IMR-90 (cell line): ENCODE data around the gene HYDIN. TPM values are rescaled to one million over a fixed set of nuclear protein-coding genes. Genes with fewer than 3 reads are reported as not detected.
A peak's percentile ranks its signal among the peaks of the same experiment; 100 is the strongest.

ENCODE experiments used
- ATAC-seq: fragments of 200-7000 bp; cut with Tn5 transposase; 2 replicates; pipeline ENCODE4 v1.9.1; 2020; ENCODE audit warnings: low read depth, mild to moderate bottlenecking, moderate library complexity
- BruUV-seq: library from RNA; stranded (reverse); fragments of 400-500 nt; replicated peaks from 2 replicates; lab custom pipeline; 2021; lab: Mats Ljungman, UMichigan
- CTCF ChIA-PET: fragments of 300-600 bp; formaldehyde crosslinking; extraction: SDS; loops from one replicate; lab custom pipeline; 2021; ENCODE audit warnings: antibody characterized with exemption; lab: Yijun Ruan, JAX
- POLR2A ChIA-PET: fragments of 300-600 bp; sonication (Branson Sonifier 250); formaldehyde crosslinking; loops from one replicate; lab custom pipeline; 2022; ENCODE audit warnings: antibody characterized with exemption; ENCODE audit not compliant: unreplicated experiment; lab: Charles Lee
- DNase-seq: peaks from one replicate; pipeline ENCODE4 v3.0.0; 2013
- H2AFZ ChIP-seq: replicated peaks from 2 replicates; pipeline ENCODE3; 2013; ENCODE audit warnings: low read length, mild to moderate bottlenecking; ENCODE audit not compliant: poor library complexity
- H2AK5ac ChIP-seq: 2 replicates; pipeline ENCODE4 v1.6.1; 2013; ENCODE audit warnings: low read depth, low read length, inconsistent platforms
- H2AK9ac ChIP-seq: replicated peaks from 2 replicates; pipeline ENCODE3; 2013; ENCODE audit warnings: mild to moderate bottlenecking, low read depth, low read length, moderate library complexity; ENCODE audit not compliant: poor library complexity
- H2BK120ac ChIP-seq: 2 replicates; pipeline ENCODE4 v1.6.1; 2013; ENCODE audit warnings: low read depth, low read length, inconsistent platforms
- H2BK15ac ChIP-seq: 3 replicates; pipeline ENCODE4 v1.6.1; 2013; ENCODE audit warnings: low read depth, low read length, inconsistent platforms
- H2BK20ac ChIP-seq: 2 replicates; pipeline ENCODE4 v1.6.1; 2013; ENCODE audit warnings: low read depth, mild to moderate bottlenecking, inconsistent platforms, low read length, moderate library complexity
- H2BK5ac ChIP-seq: 2 replicates; pipeline ENCODE4 v1.6.1; 2013; ENCODE audit warnings: mild to moderate bottlenecking, low read depth, low read length, inconsistent platforms; ENCODE audit not compliant: poor library complexity, severe bottlenecking
- H3K14ac ChIP-seq: replicated peaks from 2 replicates; pipeline ENCODE4 v1.6.1; 2013; ENCODE audit warnings: low read depth, low read length, inconsistent platforms
- H3K18ac ChIP-seq: 2 replicates; pipeline ENCODE4 v1.6.1; 2013; ENCODE audit warnings: low read depth, low read length, control low read depth
- H3K23ac ChIP-seq: 2 replicates; pipeline ENCODE4 v1.6.1; 2013; ENCODE audit warnings: low read depth, low read length, inconsistent platforms
- H3K27ac ChIP-seq: 2 replicates; pipeline ENCODE4 v1.5.1; 2013; ENCODE audit warnings: mild to moderate bottlenecking, control low read depth, low read length; ENCODE audit not compliant: insufficient read depth
- H3K27me3 ChIP-seq: 2 replicates; pipeline ENCODE4 v1.6.1; 2013; ENCODE audit warnings: low read length; ENCODE audit not compliant: control insufficient read depth, insufficient read depth
- H3K36me3 ChIP-seq: 2 replicates; pipeline ENCODE4 v1.6.1; 2013; ENCODE audit warnings: low read length, mixed read lengths; ENCODE audit not compliant: control insufficient read depth, insufficient read depth
- H3K4ac ChIP-seq: 2 replicates; pipeline ENCODE4 v1.6.1; 2013; ENCODE audit warnings: low read depth, low read length, inconsistent platforms
- H3K4me1 ChIP-seq: 2 replicates; pipeline ENCODE4 v1.6.1; 2013; ENCODE audit warnings: low read length, mixed read lengths; ENCODE audit not compliant: control insufficient read depth, insufficient read depth
- H3K4me2 ChIP-seq: 2 replicates; pipeline ENCODE4 v1.6.1; 2013; ENCODE audit warnings: low read depth, mild to moderate bottlenecking, control low read depth, low read length, moderate library complexity
- H3K4me3 ChIP-seq: 2 replicates; pipeline ENCODE4 v1.5.1; 2013; ENCODE audit warnings: low read depth, mild to moderate bottlenecking, control low read depth, low read length, moderate library complexity; ENCODE audit not compliant: insufficient read depth
- H3K56ac ChIP-seq: 2 replicates; pipeline ENCODE4 v1.6.1; 2013; ENCODE audit warnings: low read length, inconsistent platforms; ENCODE audit not compliant: insufficient read depth; ENCODE audit errors: extremely low read depth
- H3K79me1 ChIP-seq, 2 experiments: 2 replicates each; pipeline ENCODE4 v1.6.1; 2013; ENCODE audit warnings: low read length in 2 of 2, inconsistent platforms in 1 of 2, low read depth in 1 of 2
- H3K9ac ChIP-seq: 2 replicates; pipeline ENCODE4 v1.6.1; 2013; ENCODE audit warnings: low read depth, low read length, control low read depth
- H3K9me1 ChIP-seq: 2 replicates; pipeline ENCODE4 v1.6.1; 2013; ENCODE audit warnings: low read length, inconsistent platforms; ENCODE audit not compliant: insufficient read depth
- H3K9me3 ChIP-seq: 2 replicates; pipeline ENCODE4 v1.6.1; 2013; ENCODE audit warnings: low read length; ENCODE audit not compliant: control insufficient read depth, insufficient read depth
- H4K20me1 ChIP-seq: 2 replicates; pipeline ENCODE4 v1.6.1; 2013; ENCODE audit warnings: low read length, inconsistent platforms; ENCODE audit not compliant: insufficient read depth
- H4K5ac ChIP-seq: 2 replicates; pipeline ENCODE4 v1.6.1; 2013; ENCODE audit warnings: mild to moderate bottlenecking, low read depth, low read length, control low read depth
- H4K8ac ChIP-seq, 2 experiments: 2 replicates each; pipeline ENCODE4 v1.6.1; 2013; ENCODE audit warnings: low read depth in 2 of 2, low read length in 2 of 2, control low read depth in 1 of 2, inconsistent platforms in 1 of 2
- H4K91ac ChIP-seq: 2 replicates; pipeline ENCODE4 v1.6.1; 2013; ENCODE audit warnings: low read depth, low read length, inconsistent platforms; ENCODE audit not compliant: insufficient read depth
- BHLHE40 ChIP-seq: fragments of 150-350 bp; IDR thresholded peaks from 2 replicates; pipeline ENCODE4 v1.6.1; 2016; ENCODE audit warnings: mild to moderate bottlenecking, low read depth, low read length
- FOS ChIP-seq: fragments of 150-350 bp; IDR thresholded peaks from 2 replicates; pipeline ENCODE4 v1.6.1; 2016; ENCODE audit warnings: low read depth, low read length
- MAFK ChIP-seq: IDR thresholded peaks from 2 replicates; pipeline ENCODE4 v1.6.1; 2012; ENCODE audit warnings: low read depth, low read length, improper control_type of control experiment
- MAZ ChIP-seq: IDR thresholded peaks from 2 replicates; pipeline ENCODE4 v1.6.1; 2012; ENCODE audit warnings: low read depth, mild to moderate bottlenecking, low read length, improper control_type of control experiment, moderate library complexity, borderline replicate concordance
- MXI1 ChIP-seq: IDR thresholded peaks from 2 replicates; pipeline ENCODE4 v1.6.1; 2012; ENCODE audit warnings: low read depth, mild to moderate bottlenecking, low read length, moderate library complexity, borderline replicate concordance
- NFE2L2 ChIP-seq: fragments of 150-350 bp; IDR thresholded peaks from 2 replicates; pipeline ENCODE4 v1.6.1; 2016; ENCODE audit warnings: low read depth, mild to moderate bottlenecking, low read length
- RCOR1 ChIP-seq: IDR thresholded peaks from 2 replicates; pipeline ENCODE4 v1.6.1; 2012; ENCODE audit warnings: mild to moderate bottlenecking, low read length, improper control_type of control experiment; ENCODE audit not compliant: insufficient replicate concordance
- RFX5 ChIP-seq: IDR thresholded peaks from 2 replicates; pipeline ENCODE4 v1.8.0; 2012; ENCODE audit warnings: low read depth, mild to moderate bottlenecking, low read length, moderate library complexity
- SMC3 ChIP-seq: fragments of 150-350 bp; IDR thresholded peaks from 2 replicates; pipeline ENCODE4 v1.6.1; 2016; ENCODE audit warnings: low read depth, mild to moderate bottlenecking, antibody characterized with exemption, low read length, moderate library complexity
- WGBS, 2 experiments: methylation state at CpG; one replicate each; pipeline versions ENCODE4 v1.1.5 to v1.1.7; 2013; ENCODE audit warnings: missing lambda C conversion rate in 2 of 2; ENCODE audit not compliant: insufficient read length in 1 of 2; ENCODE audit errors: extremely low coverage in 2 of 2; 5-methylcytosine and 5-hydroxymethylcytosine counted together
- dilution Hi-C: fragments of 300-500 bp; cut with HindIII; formaldehyde crosslinking; loops from one replicate; pipeline ENCODE4 v1.14.3; 2018; ENCODE audit warnings: low sequenced_read_pairs; ENCODE audit not compliant: unreplicated experiment
- in situ Hi-C: fragments of 300-500 bp; cut with MboI; formaldehyde crosslinking; loops from 3 replicates; pipeline ENCODE4 v1.14.3; 2019; ENCODE audit warnings: low sequenced_read_pairs, inconsistent platforms, mixed read lengths
- intact Hi-C: fragments of 100-400 bp; cut with micrococcal nuclease; formaldehyde crosslinking; loops from 2 replicates; pipeline ENCODE4 v1.10.0; 2022
- polyA plus RNA-seq, 3 experiments: library from polyadenylated mRNA; depleted of rRNA; stranded (reverse); fragments of >200 nt; gene quantifications; 2 replicates each; pipeline ENCODE4 v1.2.3, GENCODE V29; 2012; ENCODE audit warnings: low replicate concordance in 1 of 3
- total RNA-seq: library from RNA; depleted of rRNA; stranded (reverse); fragments of >200 nt; gene quantifications from 2 replicates; pipeline ENCODE4 v1.2.3, GENCODE V29; 2012
- TF ChIP-seq, protein P1 (sequence below): fragments of 150-350 bp; IDR thresholded peaks from 2 replicates; pipeline ENCODE4 v1.6.1; 2016; ENCODE audit warnings: low read depth, mild to moderate bottlenecking, low read length, moderate library complexity, borderline replicate concordance

HYDIN gene
- total and polyA plus RNA-seq, 2 of the 4 experiments (the other 2 are of a cell fraction) = 0.18 to 0.27 TPM

- POLR2A ChIA-PET = no interaction called here
- Histone ChIP-seq H3K9ac (peak overlapping the region; percentile 66), H3K18ac (no peak overlapping the region), H3K9me1 (peaks cover 10% of the 10 kb centered on the region), H2BK120ac (0 out of 2 replicates have a peak overlapping the region, but pooled peaks have one; percentile 16), H4K91ac (peak overlapping the region; percentile 29; the same call in 1 of the 2 replicates), H2AK9ac (peak overlapping the region; percentile 94), H3K4me1 (peaks cover 10% of the 10 kb centered on the region), H3K14ac (peak overlapping the region; percentile 66; the same call in 1 of the 2 replicates), H3K4me3 (peak overlapping the region; percentile 85), H2BK5ac (no peak overlapping the region), H4K20me1 (no peaks in the 10 kb centered on the region), H4K5ac (peak overlapping the region; percentile 41), H2AK5ac (0 out of 2 replicates have a peak overlapping the region, but pooled peaks have one; percentile 26), H2AFZ (peak overlapping the region; percentile 96), H3K27me3 (no peaks in the 10 kb centered on the region), H3K23ac (peak overlapping the region; percentile 51; the same call in 1 of the 2 replicates), H3K4me2 (peak overlapping the region; percentile 95), H4K8ac (peak overlapping the region; percentile 73 to 83; a peak in 3 of 4 replicates), H3K56ac (no peak overlapping the region), H2BK20ac (no peak overlapping the region), H3K36me3 (no peaks in the 10 kb centered on the region), H3K9me3 (peaks cover 5% of the 10 kb centered on the region; the same call in 1 of the 2 replicates), H3K79me1 (peaks cover 21 to 50% of the 10 kb centered on the region in 2 experiments), H3K27ac (peak overlapping the region; percentile 10), H3K4ac (peak overlapping the region; percentile 82), H2BK15ac (no peak overlapping the region)
- CTCF ChIA-PET = interaction anchor here (0.6 kb wide), 1 partner anchor 511 kb away, joined by 3 read pairs; no protein-coding TSS in a partner anchor
- 0% methylated on average over 3 of the region's 7 CpGs; no CpG with 5 or more reads in 1 of the 2 experiments for WGBS, 2 experiments
- TF ChIP-seq, protein P1, sequence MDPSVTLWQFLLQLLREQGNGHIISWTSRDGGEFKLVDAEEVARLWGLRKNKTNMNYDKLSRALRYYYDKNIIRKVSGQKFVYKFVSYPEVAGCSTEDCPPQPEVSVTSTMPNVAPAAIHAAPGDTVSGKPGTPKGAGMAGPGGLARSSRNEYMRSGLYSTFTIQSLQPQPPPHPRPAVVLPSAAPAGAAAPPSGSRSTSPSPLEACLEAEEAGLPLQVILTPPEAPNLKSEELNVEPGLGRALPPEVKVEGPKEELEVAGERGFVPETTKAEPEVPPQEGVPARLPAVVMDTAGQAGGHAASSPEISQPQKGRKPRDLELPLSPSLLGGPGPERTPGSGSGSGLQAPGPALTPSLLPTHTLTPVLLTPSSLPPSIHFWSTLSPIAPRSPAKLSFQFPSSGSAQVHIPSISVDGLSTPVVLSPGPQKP = no peak
- TF ChIP-seq MXI1 (no peak), SMC3 (no peak), MAFK (no peak), BHLHE40 (no peak), RFX5 (no peak), MAZ (no peak), RCOR1 (no peak), NFE2L2 (no peak), FOS (no peak)
- intact Hi-C loops (loop anchor here (5.0 kb wide), 1 partner anchor 557 kb away; the partner anchor contains the start of gene CALB2), in situ Hi-C loops (no loop called here), dilution Hi-C loops (no loop called here)
- no peak for DNase-seq
- no peak for ATAC-seq
- BruUV-seq = no TSS peak
Observed at GRCh38 chr16:70800311-70800710, 430.2 kb downstream of the HYDIN start.
